ENCODE measurements around the gene IGHMBP2. TPM values are rescaled to one million over a fixed set of nuclear protein-coding genes. Genes with fewer than 3 reads are reported as not detected.
A peak's percentile ranks its signal among the peaks of the same experiment; 100 is the strongest.

The IGHMBP2 gene
- total RNA-seq, 1 experiment from 2014 or later: 24.0 TPM

DNA sequence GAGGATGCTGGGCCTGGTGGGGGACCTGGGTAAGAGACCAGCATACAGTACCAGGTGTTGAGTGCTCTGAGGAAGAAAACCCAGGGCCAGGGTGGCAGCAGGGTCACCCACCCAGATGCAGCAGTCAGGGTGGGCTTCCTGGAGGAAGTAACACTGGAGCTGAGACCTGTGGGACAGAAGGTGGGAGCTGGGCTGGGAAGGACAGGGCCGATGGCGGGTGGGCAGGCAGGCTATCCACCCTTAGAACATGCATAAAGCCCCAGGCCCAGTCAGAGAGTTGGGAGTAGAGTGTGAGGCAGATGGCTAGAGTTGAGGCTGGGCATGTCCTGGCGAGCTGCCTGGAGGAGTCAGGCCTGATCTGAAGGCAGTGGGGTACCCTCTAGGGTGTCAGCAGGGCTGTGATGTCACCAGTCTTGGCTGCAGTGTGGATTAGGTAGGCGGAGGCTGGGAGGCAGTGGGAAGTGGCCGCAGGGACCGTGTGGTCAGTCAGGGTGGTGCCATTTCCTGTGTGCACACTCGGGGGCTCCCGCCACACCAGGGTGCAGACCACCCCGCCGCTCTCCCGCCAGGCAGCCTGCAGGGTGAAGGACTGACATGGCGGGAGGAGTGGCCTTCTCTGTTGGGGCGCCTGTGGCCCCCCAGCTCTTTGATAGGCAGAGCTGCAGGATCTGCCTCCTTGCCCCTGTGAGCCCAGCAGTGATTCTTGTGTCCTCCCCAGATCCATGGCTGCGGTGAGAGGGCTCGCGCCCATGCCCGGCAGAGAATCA is 35.3 kb downstream of the IGHMBP2 start:
- no peak for DNase-seq
- no peak overlapping the region for H4K8ac ChIP-seq (replicated peaks; ENCODE audit: insufficient read length, low read depth, low read length)
- H3K23me2 ChIP-seq (ENCODE audit: insufficient read length, low read depth, low read length, poor library complexity, severe bottlenecking): no peaks in the 10 kb centered on the region
- no peaks in the 10 kb centered on the region for H3K27me3 ChIP-seq (ENCODE audit: insufficient read depth, low read length)
- no peak overlapping the region for H3K14ac ChIP-seq (ENCODE audit: insufficient read depth, low read length)
- no peak overlapping the region for H3K4ac ChIP-seq (ENCODE audit: low read depth, low read length)
- H4K5ac ChIP-seq (ENCODE audit: insufficient read length, low read depth, low read length): no peak overlapping the region
- H4K20me1 ChIP-seq (ENCODE audit: control insufficient read depth, insufficient read depth, insufficient read length): no peaks in the 10 kb centered on the region
- no peak overlapping the region for H2BK5ac ChIP-seq (ENCODE audit: insufficient read length, low read length)
- Mint-ChIP-seq H3K4me3 (no peak overlapping the region), H3K27me3 (ENCODE audit: low read depth) (no peaks in the 10 kb centered on the region), H3K36me3 (ENCODE audit: insufficient read depth in 1 of 3, low read depth in 3 of 3) (peaks cover 2 to 45% (median 29%) of the 10 kb centered on the region in 3 experiments; a peak in 6 of 7 replicates), H3K4me1 (no peaks in the 10 kb centered on the region), H3K9me3 (no peaks in the 10 kb centered on the region), H3K27ac (peak overlapping the region in 1 of 3 experiments; percentile 85; a peak in 2 of 7 replicates)
- no peak overlapping the region for H3K56ac ChIP-seq (ENCODE audit: insufficient read length, low read depth, low read length)
- H3K79me2 ChIP-seq (ENCODE audit: insufficient read depth, low read length): no peaks in the 10 kb centered on the region
- H2BK12ac ChIP-seq (ENCODE audit: insufficient read length, low read depth, low read length): no peak overlapping the region
- no peaks in the 10 kb centered on the region for H3K4me1 ChIP-seq (ENCODE audit: insufficient read depth, low read length)
- no peaks in the 10 kb centered on the region for H3K79me1 ChIP-seq (ENCODE audit: insufficient read depth, low read depth, low read length, poor library complexity, severe bottlenecking)
- H4K91ac ChIP-seq (ENCODE audit: insufficient read length, low read depth, low read length): no peak overlapping the region
- H3K9ac ChIP-seq (ENCODE audit: extremely low read depth, insufficient read length, low read length): no peak overlapping the region
- no peak overlapping the region for H3K18ac ChIP-seq (ENCODE audit: insufficient read length, low read depth, low read length)
- H3K9me3 ChIP-seq (ENCODE audit: control insufficient read depth, low read depth, low read length): no peaks in the 10 kb centered on the region
- H3K27ac ChIP-seq (ENCODE audit: insufficient read length, low read depth, low read length): no peak overlapping the region
- H3K4me2 ChIP-seq (ENCODE audit: insufficient read depth, insufficient read length, low read length): no peak overlapping the region
- H2BK120ac ChIP-seq (ENCODE audit: low read depth, low read length, poor library complexity, severe bottlenecking): no peak overlapping the region
- no peak overlapping the region for H2AFZ ChIP-seq (ENCODE audit: low read length)
- H3T11ph ChIP-seq (ENCODE audit: low read length): no peak overlapping the region
- TF ChIP-seq CTCF (conservative IDR thresholded peaks at IDR 0.05): no peak
- no CpG with 5 or more reads among the region's 17 CpGs for WGBS (ENCODE audit: extremely low coverage, insufficient read length, low lambda C conversion rate)
- no peak overlapping the region for H2BK20ac ChIP-seq (ENCODE audit: low read depth, low read length, poor library complexity, severe bottlenecking)
- H3K23ac ChIP-seq (ENCODE audit: insufficient read length, low read depth, low read length): no peak overlapping the region
- no peak overlapping the region for H2AK5ac ChIP-seq (ENCODE audit: insufficient read length, low read length)
- no peak overlapping the region for H2BK15ac ChIP-seq (ENCODE audit: low read depth, low read length)
